Measurements from ENCODE around the gene CCDC6.
"Not testable (repeated sequence)": the region's sequence is repeated elsewhere in the genome, so short reads cannot be mapped to it uniquely, and the experiment has no call there.

The CCDC6 gene

DNA sequence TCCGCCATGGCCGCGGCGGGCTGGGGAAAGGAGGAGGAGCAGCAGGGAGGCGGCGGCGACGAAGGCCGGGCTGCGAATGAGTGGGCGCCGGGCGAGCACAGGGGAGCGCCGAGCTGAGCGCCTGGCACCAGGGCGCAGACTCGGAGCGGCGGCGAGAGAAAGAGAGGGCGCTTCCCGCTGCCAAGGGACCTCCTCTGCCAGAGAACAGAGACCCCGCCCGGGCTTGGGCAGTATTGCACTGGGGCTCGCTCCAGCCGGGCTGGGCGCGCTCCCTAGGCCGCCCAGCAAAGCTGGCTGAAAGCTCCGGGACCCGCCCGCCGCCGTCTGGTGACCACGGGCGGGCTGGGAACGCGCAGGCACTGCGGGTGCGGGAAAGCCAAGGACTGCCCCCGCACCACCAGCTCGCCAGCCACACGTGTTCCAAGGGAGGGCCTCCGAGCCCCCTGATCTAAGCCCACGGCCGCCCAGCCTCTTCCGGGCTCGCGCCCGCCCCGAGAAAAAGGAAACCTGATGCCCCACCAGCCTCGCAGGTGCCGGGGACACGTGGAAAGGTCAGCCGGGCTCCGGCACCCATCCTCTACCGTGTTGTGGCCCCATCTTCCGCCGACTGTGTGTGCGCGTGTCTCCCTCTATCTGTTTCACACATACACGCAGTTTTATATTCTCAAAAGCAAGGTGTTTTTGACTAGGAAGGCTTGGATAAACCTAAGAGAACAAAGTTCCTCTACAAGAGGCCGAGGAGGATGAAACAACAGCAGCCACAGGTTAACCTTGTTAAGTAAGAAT, at the start of gene CCDC6:
Gene CCDC6 (minus strand): TSS at position 140 of the 786 bp plus-strand sequence. CDS start 132 bp downstream, at position 8.
- peak; percentile 88 to 89 for DNase-seq (ENCODE audit: low read depth in 2 of 2)

DNA sequence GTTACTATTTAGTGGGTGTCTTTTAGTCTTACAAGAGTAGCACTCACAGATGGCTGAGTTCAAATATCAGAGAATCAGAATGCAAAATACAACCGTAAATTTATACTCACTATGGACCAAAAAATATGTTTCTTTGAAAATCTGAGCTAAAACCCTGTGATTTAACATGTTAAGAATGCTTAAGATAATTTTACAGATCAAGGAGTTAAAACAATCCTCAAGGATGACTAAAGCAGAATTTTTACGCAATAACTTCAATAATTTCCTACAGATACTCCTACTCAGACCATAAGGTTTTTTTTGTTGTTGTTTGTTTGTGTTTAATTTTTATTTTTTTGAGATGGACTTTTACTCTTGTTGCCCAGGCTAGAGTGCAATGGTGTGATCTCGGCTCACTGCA, 47.9 kb upstream of the CCDC6 start:
- DNase-seq (ENCODE audit: low read depth in 2 of 2) = no peak

DNA sequence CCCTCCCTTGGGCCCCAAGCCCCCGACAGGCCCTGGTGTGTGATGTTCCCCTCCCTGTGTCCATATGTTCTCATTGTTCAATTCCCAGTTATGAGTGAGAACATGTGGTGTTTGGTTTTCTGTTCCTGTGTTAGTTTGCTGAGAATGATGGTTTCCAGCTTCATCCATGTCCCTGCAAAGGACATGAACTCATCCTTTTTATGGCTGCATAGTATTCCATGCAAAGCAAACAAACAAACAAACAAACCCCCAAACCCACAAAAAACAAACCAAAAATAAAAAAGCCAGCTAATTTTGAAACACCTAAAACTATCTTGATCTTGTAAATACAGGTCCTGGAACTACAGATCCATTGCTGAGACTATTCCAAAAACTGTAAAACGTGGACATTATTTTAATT, 47.4 kb upstream of the CCDC6 start:
- not testable (repeated sequence) for DNase-seq (ENCODE audit: low read depth in 2 of 2)

DNA sequence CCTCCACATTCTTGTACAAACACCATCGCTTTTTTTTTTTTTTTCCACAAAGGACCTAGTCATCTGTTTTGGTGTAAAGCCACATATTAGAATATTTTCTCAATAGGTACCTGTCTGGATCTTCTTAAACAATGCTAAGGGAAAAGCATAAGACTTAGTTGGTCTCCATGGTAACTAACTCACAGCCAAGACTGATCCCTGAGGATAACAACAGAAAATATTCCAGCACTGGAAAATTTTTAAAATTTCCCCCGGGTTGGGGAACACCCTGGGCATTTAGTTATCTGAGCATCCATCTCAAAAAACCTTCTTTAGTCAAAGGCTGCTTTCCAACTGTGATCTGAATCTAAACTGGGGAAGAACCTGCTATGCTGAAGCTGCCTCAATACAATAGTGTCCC, 43.7 kb upstream of the CCDC6 start:
- no peak for DNase-seq (ENCODE audit: low read depth in 2 of 2)

DNA sequence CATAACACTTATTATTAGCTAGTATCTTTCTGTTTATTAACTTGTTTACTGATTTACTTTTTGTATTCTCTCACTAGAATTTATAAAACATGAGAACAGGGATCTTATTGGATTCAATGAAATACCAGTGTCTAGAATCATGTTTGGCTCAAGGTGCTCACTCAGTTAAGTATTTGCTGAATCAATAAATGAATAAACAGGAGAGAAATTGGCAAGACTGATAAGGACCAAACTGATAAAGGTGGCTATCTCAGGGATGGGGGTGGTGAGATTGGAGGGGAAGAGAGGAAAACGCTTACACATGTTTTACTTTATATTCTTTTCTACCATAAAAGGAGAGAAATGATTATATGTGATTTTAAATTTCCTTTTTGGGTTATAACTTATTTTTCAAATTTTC, 43.3 kb upstream of the CCDC6 start:
- DNase-seq (ENCODE audit: low read depth in 2 of 2) = no peak

DNA sequence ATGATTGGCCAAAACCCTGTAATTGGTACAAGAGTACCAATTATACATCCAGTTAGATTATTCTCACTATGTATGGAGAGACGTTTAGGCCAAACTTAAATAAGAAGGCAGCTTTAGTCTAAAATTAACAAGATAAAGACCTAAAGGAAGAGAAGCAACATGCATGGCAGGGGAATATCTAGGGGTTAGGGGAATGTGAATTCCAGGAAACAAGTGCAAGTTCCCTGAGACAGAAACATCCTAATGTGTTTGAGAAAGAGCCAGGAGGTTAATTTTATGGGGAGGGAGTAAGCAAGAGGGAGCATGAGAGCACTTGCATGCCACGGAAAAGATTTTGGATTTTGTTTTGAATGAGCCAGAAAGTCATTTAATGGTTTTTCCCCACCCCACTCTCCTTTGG, 39.6 kb upstream of the CCDC6 start:
- DNase-seq (ENCODE audit: low read depth in 2 of 2) = no peak

DNA sequence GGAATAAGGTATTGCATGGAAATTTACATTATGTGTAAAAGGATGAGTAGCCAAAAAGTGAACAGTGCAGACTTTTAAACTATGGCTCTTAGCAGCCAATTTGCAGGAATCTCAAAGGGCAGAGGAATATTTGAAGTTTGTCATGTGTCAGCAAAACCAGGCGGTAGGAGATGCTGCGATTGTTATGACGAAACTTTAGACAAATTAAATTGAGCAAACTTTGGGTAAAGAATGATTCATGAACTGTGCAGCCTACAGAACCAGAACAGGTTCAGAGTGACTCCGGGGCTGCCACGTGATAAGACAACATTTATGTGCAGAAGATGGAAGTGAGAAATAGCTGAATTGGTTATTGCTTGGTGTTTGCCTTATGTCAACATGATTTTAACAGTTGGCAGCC, 39.2 kb upstream of the CCDC6 start:
- no peak for DNase-seq (ENCODE audit: low read depth in 2 of 2)

DNA sequence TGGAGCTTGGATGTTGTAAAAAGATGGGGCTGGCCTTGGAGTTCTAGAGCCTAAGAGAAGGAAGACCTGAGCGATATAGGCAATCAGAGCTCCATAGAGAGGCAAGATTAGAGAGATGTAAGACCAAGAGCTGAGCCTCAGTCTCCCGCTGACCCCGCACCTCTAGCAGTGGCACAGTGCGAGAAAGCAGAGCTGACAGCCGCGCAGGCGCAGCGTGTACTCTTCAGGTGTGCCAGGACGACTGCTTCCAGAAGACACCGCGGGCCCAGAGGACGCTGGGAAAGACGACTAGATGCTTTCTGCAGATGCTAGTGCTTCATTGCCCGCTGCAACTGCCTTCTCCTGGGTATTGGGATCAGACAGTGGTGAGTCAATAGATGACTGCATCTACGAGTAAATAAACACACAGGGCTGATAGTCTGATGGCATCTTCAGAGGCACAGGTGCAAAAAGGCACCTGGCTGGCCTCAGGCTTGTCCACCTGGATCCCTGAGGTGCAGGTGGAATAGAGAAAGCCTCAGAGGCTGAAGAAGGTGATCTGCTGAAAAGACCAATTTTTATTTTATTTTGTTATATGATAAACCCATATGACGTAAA, 38.1 kb upstream of the CCDC6 start:
- DNase-seq (ENCODE audit: low read depth in 2 of 2) = no peak

DNA sequence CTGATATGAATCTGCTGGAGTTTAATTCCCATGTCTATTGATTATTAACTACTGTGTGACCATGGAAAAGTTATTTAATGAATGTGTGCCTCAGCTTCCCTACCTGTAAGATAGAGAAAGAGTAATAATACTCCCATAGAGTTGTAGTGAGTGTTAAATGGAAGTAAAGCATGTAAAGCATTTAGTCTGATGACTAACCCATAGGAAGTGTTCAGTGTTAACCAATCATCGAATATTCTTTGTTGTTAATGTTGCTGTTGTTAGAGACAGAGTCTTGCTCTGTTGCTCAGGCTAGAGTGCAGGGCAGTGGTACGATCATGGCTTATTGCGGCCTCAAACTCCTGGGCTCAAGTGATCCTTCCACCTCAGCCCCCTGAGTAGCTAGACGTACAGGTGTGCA, 36.2 kb upstream of the CCDC6 start:
- DNase-seq (ENCODE audit: low read depth in 2 of 2) = no peak

DNA sequence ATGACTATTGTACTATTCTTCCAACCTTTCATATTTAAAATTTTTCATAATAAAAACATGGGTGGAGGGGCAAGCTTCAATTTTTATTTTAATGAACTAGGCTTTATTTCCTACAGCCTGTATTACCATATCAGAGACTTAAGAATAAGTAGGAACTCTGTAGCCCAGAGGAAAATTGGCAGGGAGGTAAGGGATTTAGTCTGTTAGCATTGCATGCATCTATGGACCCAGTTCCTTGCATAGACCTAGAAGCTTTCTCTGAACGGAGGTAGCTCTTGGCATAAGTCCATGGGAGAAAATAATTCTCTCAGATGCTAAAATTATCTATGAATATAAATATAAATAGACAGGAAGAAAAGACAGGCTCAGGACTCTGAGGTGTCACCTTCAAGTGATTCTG, 31.4 kb upstream of the CCDC6 start:
- DNase-seq (ENCODE audit: low read depth in 2 of 2) = no peak

DNA sequence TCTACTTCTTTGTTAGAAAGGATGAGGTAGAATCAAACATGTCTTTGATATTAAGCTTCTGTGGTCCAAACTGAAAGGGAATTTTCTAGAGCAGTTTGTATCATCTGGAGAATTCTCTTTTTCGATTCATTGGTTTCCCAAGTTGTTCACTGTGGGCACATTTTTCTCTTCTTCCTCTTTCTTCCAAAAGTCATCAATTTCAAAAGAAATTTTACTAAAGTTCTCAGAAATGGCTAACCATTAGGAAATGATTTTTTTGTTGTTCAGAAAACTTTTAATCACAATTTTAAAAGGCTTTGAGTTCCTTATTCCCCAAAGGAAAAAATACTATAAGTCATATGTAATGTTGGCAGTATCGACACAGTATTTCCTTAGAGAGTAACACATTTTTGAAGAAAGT, 28.3 kb upstream of the CCDC6 start:
- DNase-seq (ENCODE audit: low read depth in 2 of 2) = no peak

DNA sequence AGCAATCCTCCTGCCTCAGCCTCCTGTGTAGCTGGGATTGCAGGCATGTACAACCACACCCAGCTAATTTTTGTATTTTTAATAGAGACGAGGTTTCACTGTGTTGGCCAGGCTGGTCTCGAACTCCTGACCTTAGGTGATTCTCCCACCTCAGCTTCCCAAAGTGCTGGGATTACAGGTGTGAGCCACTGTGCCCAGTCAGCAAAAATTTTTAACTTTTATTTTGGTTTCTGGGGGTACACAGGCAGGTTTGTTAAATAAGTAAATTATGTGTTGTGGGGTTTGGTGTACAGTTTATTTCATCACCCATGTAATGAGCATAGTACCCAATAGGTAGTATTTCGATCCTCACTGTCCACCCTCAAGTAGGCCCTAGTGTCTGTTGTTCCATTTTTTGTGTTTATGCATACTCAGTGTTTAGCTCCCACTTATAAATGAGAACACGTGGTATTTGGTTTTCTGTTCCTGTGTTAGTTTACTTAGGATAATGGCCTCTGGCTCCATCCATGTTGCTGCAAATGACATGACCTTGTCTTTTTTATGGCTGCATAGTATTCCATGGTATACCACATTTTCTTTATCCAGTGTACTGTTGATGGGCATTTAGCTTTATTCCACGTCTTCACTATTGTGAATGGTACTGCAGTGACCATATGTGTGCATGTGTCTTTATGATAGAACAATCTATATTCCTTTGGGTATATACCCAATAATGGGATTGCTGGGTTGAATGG, 24.6 kb upstream of the CCDC6 start:
- DNase-seq (ENCODE audit: low read depth in 2 of 2) = not testable (repeated sequence)

DNA sequence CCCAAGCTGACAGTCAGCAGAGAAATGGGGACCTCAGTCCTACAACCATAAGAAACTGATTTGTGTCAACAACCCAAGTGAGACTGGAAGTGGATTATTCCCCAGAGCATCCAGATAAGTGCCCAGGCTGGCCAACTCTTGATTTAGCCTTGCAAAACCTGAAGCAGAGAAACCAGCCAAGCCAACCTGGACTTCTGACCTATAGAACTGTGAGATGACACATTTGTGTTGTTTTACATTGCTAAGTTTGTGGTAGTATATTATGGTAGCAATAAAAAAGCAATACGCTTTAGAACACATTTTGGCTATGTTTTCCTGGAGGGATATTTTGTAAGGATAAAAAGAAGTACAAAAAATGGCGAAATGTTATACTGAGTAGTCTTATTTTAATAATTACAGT, 19.7 kb upstream of the CCDC6 start:
- no peak for DNase-seq (ENCODE audit: low read depth in 2 of 2)

DNA sequence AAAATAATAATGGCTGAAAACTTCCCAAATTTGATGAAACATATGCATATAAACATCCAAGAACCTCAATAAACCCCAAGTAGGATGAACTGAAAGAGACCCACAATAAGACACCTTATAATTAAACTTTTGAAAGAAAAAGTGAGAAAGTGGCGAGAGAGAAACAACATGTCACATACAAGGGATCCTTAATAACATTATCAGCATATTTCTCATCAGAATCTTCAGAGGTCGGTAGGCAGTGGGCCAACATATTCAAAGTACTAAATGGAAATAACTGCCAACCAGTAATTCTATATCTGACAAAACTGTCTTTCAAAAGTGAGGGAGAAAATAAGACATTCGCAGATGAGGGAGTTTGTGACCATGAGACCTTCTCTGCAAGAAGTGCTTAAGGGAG, 16.6 kb upstream of the CCDC6 start:
- DNase-seq (ENCODE audit: low read depth in 2 of 2) = no peak

DNA sequence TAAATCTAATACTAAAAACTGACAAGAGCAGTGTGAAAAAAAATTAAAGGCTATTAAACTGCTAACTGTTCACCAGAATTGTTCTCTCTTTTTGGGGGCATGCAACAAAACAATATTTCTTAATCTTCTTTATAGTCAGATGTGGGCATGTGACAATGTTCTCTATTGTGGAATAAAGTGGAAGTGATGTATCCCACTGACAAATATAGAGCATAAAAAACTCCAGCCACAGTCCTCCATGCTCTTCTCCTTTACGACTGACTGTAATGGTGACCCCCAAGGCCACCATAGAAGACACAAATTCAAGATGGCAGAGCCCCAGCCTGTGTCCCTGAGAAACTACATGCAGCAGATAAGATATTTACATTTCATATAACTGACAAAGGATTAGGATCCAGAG, 11.6 kb upstream of the CCDC6 start:
- no peak for DNase-seq (ENCODE audit: low read depth in 2 of 2)

DNA sequence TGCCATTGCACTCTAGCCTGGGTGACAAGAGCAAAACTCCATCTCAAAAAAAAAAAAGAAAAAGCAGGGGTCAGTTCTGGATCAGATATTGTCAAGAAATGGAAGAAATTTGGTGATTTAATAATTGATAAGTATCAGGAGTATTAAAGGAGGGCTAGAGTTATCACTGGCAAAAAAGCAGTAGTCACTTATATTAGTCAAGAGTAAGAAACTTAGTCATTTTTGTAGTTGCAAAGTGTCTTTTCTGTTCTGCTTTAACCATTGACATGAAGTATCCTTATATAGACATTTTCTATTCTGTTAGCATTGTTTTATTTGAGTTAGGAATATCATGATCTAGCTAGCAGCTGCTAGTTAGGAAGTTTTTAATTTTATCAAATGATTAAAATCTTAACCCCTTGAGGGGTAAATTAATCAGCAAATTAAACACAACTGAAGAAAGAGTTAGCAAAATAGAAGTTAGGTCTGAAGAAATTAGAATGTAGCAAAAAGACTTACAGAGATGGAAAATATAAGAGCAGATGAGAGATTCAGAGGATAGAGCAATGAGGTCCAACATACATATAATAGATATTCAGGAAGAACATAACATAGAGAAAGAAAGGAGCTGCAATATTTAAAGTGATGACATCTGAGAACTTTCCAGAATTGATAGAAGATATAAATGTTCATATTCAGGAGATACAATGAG, 7.3 kb upstream of the CCDC6 start:
- no peak for DNase-seq (ENCODE audit: low read depth in 2 of 2)

DNA sequence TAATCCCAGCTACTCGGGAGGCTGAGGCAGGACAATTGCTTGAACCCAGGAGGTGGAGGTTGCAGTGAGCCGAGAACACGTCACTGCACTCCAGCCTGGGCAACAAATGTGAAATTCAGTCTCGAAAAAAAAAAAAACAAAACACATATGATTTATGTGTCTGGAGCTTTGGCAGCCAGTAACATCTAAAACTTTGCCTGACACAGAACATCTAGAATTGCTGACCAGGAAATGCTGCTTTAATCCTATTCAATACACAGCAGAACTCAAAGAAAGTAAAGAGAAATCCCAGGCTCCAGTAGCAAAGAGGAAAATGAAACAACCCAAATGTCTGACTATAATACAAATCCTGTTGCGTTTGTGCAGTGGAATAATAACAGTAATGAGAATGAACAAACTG, 4.5 kb upstream of the CCDC6 start:
- DNase-seq (ENCODE audit: low read depth in 2 of 2) = no peak

DNA sequence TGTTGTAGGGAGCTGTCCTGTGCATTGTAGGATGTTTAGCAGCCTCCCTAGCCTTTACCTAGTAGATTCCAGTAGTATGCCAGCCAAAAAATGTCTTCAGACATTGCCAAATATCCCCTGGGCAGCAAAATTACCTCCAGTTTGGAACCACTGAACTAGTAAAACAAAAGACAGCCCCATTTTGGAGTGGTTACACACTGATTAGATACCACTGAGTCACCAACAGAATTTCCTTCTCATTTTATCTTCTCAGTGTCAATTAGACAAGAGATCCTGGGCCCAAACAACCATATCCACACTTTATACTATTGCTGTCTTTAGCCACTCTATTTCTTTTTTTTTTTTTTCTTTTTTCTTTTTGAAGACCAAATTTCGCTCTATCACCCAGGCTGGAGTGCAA, 3.5 kb upstream of the CCDC6 start:
- no peak for DNase-seq (ENCODE audit: low read depth in 2 of 2)

DNA sequence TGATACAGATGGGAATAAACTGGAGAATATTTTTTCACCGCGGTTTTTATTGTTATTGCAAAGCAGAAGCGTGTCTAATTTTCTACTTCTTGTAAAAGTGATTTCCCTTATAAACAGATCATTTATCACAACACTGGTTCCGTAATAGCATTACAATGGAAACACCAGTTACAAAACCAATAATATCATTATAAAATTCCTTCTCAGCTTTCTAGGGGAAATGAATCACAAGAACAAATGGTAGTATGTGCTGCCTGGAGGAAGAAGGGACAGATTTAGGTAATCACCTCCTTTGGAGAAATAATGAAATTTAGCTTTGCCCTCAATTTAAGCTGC, 2.4 kb upstream of the CCDC6 start:
- DNase-seq (ENCODE audit: low read depth in 2 of 2) = no peak

DNA sequence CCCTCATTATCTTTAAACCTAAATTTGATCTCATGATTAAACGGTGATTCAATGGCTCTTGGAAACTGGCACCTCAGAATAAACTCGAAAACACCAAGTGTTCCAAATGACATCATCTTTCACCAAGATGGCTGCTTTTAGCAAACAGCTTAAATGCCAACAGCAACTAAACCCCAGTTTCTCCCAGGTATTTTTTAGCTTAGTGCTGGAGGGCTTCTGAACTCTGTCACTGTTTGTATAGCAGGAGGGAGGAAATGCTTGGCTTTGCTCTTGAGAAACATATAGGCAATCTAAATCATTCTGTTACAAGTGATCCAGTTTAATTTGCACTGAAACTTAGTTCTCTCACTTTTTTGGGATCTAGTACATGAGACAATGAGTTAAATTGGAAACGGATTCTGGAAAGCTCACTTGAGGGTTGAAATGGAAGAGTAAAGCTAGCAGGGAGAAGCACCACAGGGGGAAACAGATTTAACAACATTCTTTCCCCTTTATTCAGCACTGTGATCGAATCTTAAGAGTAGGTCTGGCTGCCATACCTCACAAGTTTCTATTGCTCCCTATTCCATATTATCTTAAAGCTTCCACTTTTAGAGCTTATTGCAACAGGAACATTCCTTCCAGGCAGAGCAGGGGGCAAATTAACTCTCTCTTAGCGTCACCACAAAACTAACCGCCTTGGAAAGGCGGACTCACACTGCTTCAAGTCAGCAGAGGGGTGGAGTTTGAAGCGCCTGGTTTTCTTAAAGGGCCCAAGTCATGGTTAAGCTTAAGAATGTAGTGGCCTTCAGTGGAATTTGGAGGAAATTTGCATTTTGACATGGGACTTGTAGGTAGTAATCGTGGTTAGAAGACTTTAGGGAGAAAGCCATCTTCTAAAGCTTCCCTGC, 1.8 kb upstream of the CCDC6 start:
- peak in 1 of 2 experiments; percentile 45 for DNase-seq (ENCODE audit: low read depth in 2 of 2)

DNA sequence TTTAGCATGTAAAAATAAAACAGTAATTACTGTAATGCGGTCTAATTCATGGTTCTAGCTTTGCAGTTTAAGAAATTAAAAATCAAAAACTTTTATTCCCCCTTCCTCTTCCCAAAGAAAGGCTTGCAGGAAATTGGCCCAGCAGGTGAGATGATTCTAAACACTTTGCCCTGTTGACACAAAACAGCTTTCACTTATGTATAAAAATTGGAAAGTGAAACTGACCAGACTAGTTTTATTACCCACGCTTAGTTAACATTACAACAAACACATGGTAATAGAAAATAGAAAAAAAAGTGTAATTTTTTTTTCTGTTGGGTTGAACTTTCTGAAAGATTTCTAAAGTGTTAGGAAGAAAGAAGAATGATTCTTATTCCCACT, 1.2 kb upstream of the CCDC6 start:
- DNase-seq (ENCODE audit: low read depth in 2 of 2) = no peak
